Erythroblast (primary cell): ENCODE data around the gene LHFPL2.

Source experiments
- GATA1 ChIP-seq: IDR thresholded peaks from 2 replicates; pipeline ENCODE4 v1.6.1; 2011; ENCODE audit warnings: low read depth, mild to moderate bottlenecking, control low read depth, low read length, moderate library complexity
- POLR2A ChIP-seq: IDR thresholded peaks from 2 replicates; pipeline ENCODE4 v1.6.1; 2011; ENCODE audit warnings: mild to moderate bottlenecking, low read length

DNA sequence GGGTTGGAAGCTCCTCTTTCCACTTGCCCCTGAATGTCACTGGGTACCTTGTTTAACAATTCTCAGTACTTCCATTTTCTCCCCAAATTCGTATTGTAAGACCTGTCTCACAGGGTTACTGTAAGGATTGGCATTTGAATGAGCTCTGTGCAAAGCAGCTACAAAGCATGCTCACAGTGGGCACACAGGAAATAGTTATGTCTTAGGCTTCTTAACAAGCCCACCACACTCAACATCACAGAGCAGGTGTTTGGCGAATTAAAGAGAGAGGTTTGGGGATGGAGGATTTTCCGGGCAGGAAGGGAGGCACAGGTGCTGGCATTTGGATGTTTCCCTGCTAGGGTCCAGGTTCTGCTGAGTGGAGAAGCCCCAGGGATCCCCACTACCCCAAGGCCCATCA, 17.0 kb upstream of the LHFPL2 start:
- TF ChIP-seq POLR2A, result no peak
- no peak for TF ChIP-seq GATA1
